Measurements from ENCODE around the gene INKA2. TPM values are rescaled to one million over a fixed set of nuclear protein-coding genes. Genes with fewer than 3 reads are reported as not detected.
A peak's percentile ranks its signal among the peaks of the same experiment; 100 is the strongest.

INKA2 gene
- total RNA-seq, 2 experiments from 2014 or later: 0.56 to 0.84 TPM

GRCh38 chr1:111709986-111710385 lies 29.2 kb downstream of the INKA2 start:
- H3K4me1 Mint-ChIP-seq: peaks cover 34% of the 10 kb centered on the region
- H3K4me3 Mint-ChIP-seq: no peak overlapping the region
- no peak for DNase-seq
- H3K9me3 Mint-ChIP-seq: no peaks in the 10 kb centered on the region
- no peaks in the 10 kb centered on the region for H3K27me3 Mint-ChIP-seq
- peaks cover 15% of the 10 kb centered on the region for H3K36me3 Mint-ChIP-seq
- peak overlapping the region; percentile 67 for H3K27ac Mint-ChIP-seq

DNA sequence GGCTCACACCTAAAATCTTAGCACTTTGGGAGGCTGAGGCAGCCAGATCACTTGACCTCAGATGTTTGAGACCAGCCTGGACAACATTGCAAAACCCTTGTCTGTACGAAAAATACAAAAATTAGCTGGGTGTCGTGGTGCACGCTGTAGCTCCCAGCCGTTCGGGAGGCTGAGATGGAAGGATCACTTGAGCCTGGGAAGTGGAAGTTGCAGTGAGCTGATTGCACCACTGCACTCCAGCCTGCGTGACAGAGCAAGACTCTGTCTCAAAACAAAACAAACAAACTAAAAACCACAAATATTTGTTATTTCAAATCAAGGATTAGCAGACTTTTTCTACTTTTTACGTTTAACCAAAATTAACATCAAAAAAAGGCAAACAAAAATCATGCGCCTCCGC lies 31.3 kb downstream of the INKA2 start:
- Mint-ChIP-seq H3K27ac (peak overlapping the region; percentile 20), H3K4me3 (no peak overlapping the region), H3K4me1 (peaks cover 33% of the 10 kb centered on the region), H3K9me3 (no peaks in the 10 kb centered on the region), H3K27me3 (no peaks in the 10 kb centered on the region), H3K36me3 (peaks cover 17% of the 10 kb centered on the region)
- DNase-seq: no peak

DNA sequence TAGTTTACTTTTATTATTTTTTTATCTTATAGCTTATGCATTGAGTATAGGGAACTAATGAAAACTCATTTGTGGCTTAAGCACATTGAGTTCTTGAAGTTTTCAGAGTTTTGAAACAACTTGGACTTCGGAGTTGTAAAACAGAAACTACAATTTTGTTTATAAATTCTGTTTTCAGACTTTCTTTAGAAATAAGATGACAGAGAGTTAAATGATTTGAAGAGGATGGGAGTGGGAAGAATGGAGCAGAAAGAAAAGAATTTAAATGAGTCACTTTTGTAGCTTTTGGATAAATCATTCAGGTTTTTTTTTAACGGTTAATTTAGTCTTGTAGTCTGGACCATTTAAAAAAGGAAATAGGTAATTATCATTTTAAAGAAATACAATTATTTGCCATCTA lies 32.3 kb downstream of the INKA2 start:
- no peak overlapping the region for H3K4me3 Mint-ChIP-seq
- H3K36me3 Mint-ChIP-seq: peaks cover 17% of the 10 kb centered on the region
- H3K4me1 Mint-ChIP-seq: peaks cover 39% of the 10 kb centered on the region
- DNase-seq: no peak
- H3K27me3 Mint-ChIP-seq: no peaks in the 10 kb centered on the region
- H3K27ac Mint-ChIP-seq: peak overlapping the region; percentile 30
- H3K9me3 Mint-ChIP-seq: no peaks in the 10 kb centered on the region

GRCh38 chr1:111705841-111706240 lies 33.4 kb downstream of the INKA2 start:
- peaks cover 23% of the 10 kb centered on the region for H3K36me3 Mint-ChIP-seq
- H3K4me3 Mint-ChIP-seq: no peak overlapping the region
- peak overlapping the region; percentile 20 for H3K27ac Mint-ChIP-seq
- H3K4me1 Mint-ChIP-seq: peaks cover 45% of the 10 kb centered on the region
- no peak for DNase-seq
- H3K27me3 Mint-ChIP-seq: no peaks in the 10 kb centered on the region
- no peaks in the 10 kb centered on the region for H3K9me3 Mint-ChIP-seq

GRCh38 chr1:111704776-111705175 lies 34.4 kb downstream of the INKA2 start:
- peaks cover 31% of the 10 kb centered on the region for H3K36me3 Mint-ChIP-seq

GRCh38 chr1:111704240-111704639 lies 35.0 kb downstream of the INKA2 start:
- Mint-ChIP-seq H3K9me3 (no peaks in the 10 kb centered on the region), H3K27ac (peak overlapping the region; percentile 7), H3K36me3 (peaks cover 29% of the 10 kb centered on the region), H3K4me1 (peaks cover 35% of the 10 kb centered on the region), H3K4me3 (no peak overlapping the region), H3K27me3 (no peaks in the 10 kb centered on the region)
- no peak for DNase-seq

More at GRCh38 chr1:111704776-111705175, 34.4 kb downstream of the INKA2 start:
- Mint-ChIP-seq H3K4me3 (no peak overlapping the region), H3K9me3 (no peaks in the 10 kb centered on the region), H3K27me3 (no peaks in the 10 kb centered on the region), H3K4me1 (peaks cover 40% of the 10 kb centered on the region), H3K27ac (peak overlapping the region; percentile 34)
- DNase-seq: no peak

DNA sequence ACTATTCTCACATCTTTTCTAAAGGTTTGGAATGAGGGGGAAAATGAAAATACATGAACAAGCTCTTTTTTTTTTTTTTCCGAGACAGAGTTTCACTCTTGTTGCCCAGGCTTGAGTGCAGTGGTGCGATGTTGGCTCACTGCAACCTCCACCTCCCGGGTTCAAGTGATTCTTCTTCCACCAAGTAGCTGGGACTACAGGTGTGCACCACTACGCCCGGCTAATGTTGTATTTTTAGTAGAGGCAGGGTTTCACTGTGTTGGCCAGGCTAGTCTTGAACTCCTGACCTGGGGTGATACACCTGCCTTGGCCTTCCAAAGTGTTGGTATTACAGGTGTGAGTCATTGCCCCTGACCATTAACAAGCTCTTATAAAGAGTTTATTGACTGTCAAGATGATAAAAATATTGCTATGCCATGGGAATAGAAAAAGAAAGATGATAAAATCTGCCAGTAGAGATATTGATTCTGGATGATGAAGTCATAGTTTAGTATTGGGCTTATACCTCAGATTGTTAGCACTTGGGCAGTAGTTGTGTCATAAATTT lies 36.6 kb downstream of the INKA2 start:
- no peaks in the 10 kb centered on the region for H3K9me3 Mint-ChIP-seq
- no peak for DNase-seq
- peak overlapping the region; percentile 13 for H3K27ac Mint-ChIP-seq
- no peaks in the 10 kb centered on the region for H3K27me3 Mint-ChIP-seq
- peaks cover 28% of the 10 kb centered on the region for H3K4me1 Mint-ChIP-seq
- H3K36me3 Mint-ChIP-seq: peaks cover 25% of the 10 kb centered on the region
- no peak overlapping the region for H3K4me3 Mint-ChIP-seq

DNA sequence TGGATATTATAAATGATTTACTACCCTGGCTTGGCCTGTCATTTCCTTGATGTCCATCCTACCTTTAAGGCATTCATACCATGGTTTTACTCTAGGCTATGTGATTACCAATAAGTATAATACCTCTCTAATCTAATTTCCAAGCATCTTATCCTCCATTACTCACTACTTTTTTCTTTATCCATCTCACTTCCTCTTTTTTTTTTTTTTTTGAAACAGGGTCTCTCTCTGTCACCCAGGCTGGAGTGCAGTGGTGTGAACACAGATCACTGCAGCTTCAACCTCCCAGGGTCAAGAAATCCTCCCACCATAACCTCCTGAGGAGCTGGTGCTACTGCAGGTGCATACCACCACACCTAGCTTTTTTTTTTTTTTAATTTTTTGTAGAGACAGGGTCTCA lies 39.9 kb downstream of the INKA2 start:
- Mint-ChIP-seq H3K4me1 (peaks cover 36% of the 10 kb centered on the region), H3K27me3 (no peaks in the 10 kb centered on the region), H3K9me3 (no peaks in the 10 kb centered on the region), H3K4me3 (no peak overlapping the region), H3K27ac (no peak overlapping the region), H3K36me3 (peaks cover 36% of the 10 kb centered on the region)
- no peak for DNase-seq

DNA sequence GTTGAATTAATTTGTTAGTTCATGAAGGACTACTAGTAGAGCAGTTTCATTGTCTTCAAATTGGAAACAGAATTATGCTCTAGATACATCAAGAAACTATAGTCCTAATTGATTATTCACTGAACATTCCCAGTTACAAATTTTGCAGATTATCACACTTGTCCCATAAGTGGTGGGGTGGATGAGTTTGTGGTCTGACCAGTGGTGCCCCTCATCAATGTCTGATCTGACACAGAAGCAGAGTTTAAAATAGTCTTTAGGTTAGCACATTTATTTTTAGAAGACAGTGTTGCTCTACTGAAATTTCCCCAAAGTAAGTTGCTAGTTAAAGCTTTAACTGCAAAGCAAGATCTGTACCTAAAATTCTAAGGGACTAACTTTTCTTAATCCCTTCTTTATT lies 42.9 kb downstream of the INKA2 start:
- DNase-seq: no peak
- peak overlapping the region; percentile 6 for H3K27ac Mint-ChIP-seq
- H3K36me3 Mint-ChIP-seq: peaks cover 48% of the 10 kb centered on the region
- H3K9me3 Mint-ChIP-seq: no peaks in the 10 kb centered on the region
- H3K4me1 Mint-ChIP-seq: peaks cover 29% of the 10 kb centered on the region
- no peaks in the 10 kb centered on the region for H3K27me3 Mint-ChIP-seq
- no peak overlapping the region for H3K4me3 Mint-ChIP-seq

DNA sequence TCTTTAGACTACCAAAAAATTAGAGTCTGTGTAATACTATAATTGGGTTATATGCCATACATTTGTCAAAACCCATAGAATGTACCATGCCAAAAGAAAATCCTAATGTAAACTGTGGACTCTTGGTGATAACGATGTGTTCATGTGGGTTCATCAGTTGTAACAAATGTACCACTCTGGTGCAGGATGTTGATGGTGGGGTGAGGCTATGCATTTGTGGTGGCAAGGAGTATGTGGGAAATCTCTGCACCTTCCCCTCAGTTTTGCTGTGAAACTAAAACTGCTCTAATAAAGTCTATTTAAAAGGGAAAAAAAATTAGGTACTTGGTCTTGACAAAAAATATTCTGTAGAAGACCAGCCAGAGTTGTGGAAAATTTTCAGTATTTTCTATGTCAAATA lies 43.4 kb downstream of the INKA2 start:
- Mint-ChIP-seq H3K4me1 (peaks cover 26% of the 10 kb centered on the region), H3K36me3 (peaks cover 45% of the 10 kb centered on the region), H3K4me3 (no peak overlapping the region), H3K9me3 (no peaks in the 10 kb centered on the region), H3K27me3 (no peaks in the 10 kb centered on the region), H3K27ac (no peak overlapping the region)
- no peak for DNase-seq

- DNase-seq: no peak
Observed at GRCh38 chr1:111691886-111692285, 47.3 kb downstream of the INKA2 start.

DNA sequence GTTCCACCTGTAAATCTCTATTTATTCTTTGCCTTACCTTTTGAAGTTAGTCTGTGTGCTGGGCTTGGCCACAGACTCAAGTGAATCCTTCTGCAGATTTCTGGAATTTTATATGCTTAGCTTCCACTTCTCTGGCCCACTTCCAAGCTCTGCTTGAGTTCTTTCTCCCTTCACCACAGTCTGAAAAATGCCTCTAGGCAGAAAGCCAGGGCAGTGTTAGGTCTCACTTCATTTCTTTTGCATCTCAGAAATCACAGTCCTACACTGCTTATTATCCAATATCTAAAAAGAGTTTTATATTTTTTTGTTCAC lies 48.9 kb downstream of the INKA2 start:
- Mint-ChIP-seq H3K27ac (no peak overlapping the region), H3K4me3 (no peak overlapping the region), H3K9me3 (peaks cover 6% of the 10 kb centered on the region), H3K4me1 (peaks cover 32% of the 10 kb centered on the region), H3K27me3 (no peaks in the 10 kb centered on the region), H3K36me3 (peaks cover 53% of the 10 kb centered on the region)
- no peak for DNase-seq

More at GRCh38 chr1:111691886-111692285, 47.3 kb downstream of the INKA2 start:
- Mint-ChIP-seq H3K27ac (peak overlapping the region; percentile 36), H3K4me1 (peaks cover 34% of the 10 kb centered on the region), H3K4me3 (no peak overlapping the region), H3K36me3 (peaks cover 48% of the 10 kb centered on the region), H3K9me3 (no peaks in the 10 kb centered on the region), H3K27me3 (no peaks in the 10 kb centered on the region)

Other genes starting within 250 kb of the INKA2 start
- gene ADORA3, start 235.8 kb downstream of the INKA2 start, total RNA-seq: not detected
- gene TMIGD3, start 235.8 kb downstream of the INKA2 start, total RNA-seq: not detected
- 100 to 1,000 TPM; 150 to 154 TPM for gene RAP1A, start 119.6 kb downstream of the INKA2 start, total RNA-seq
- 10 to 100 TPM; 21.5 to 21.8 TPM for gene DDX20, start 16.5 kb upstream of the INKA2 start, total RNA-seq

All from activated naive CD8-positive, alpha-beta T cell treated with anti-CD3 and anti-CD28 coated beads for 36 hours (primary cell).